Tibial nerve (tissue), 4 donors: ENCODE results near the gene CXCL8. TPM values are rescaled to one million over a fixed set of nuclear protein-coding genes. Genes with fewer than 3 reads are reported as not detected.

ENCODE experiments used
- DNase-seq, 2 donors: peaks; one replicate each; pipeline ENCODE4 v3.0.0-alpha.2; 2019; ENCODE audit warnings: low spot score in 2 of 2
- H3K27ac ChIP-seq, 4 donors: fragments of 200-600 bp; sonication (generic) in 3 of 4; one replicate each; pipeline ENCODE4 v1.5.1; 2017 to 2019; ENCODE audit warnings: mild to moderate bottlenecking in 1 of 4
- H3K27me3 ChIP-seq, 2 donors: fragments of 200-600 bp; sonication (generic) in 1 of 2; one replicate each; pipeline versions ENCODE4 v1.5.1 to v1.6.0; 2017 to 2019
- H3K36me3 ChIP-seq, 3 donors: fragments of 200-600 bp; sonication (generic); one replicate each; pipeline ENCODE4 v1.5.1; 2018 to 2019
- H3K4me1 ChIP-seq, 4 donors: fragments of 200-600 bp; sonication (generic) in 3 of 4; one replicate each; pipeline ENCODE4 v1.5.1; 2017 to 2019
- H3K4me3 ChIP-seq, 4 donors: fragments of 200-600 bp; sonication (generic) in 3 of 4; one replicate each; pipeline ENCODE4 v1.5.1; 2017 to 2019; ENCODE audit warnings: mild to moderate bottlenecking in 1 of 4, moderate library complexity in 1 of 4
- H3K9me3 ChIP-seq, 4 donors: fragments of 200-600 bp; sonication (generic) in 3 of 4; one replicate each; pipeline ENCODE4 v1.5.1; 2017 to 2019
- EP300 ChIP-seq, 2 donors: sonication (generic); formaldehyde crosslinking; IDR thresholded peaks; one replicate each; pipeline ENCODE4 v1.6.1; 2017; ENCODE audit warnings: antibody characterized with exemption in 2 of 2, mild to moderate bottlenecking in 1 of 2
- POLR2A ChIP-seq, 2 donors: fragments of 450-650 bp; IDR thresholded peaks; one replicate each; pipeline ENCODE4 v1.6.1; 2017; ENCODE audit warnings: antibody characterized with exemption in 2 of 2, mild to moderate bottlenecking in 2 of 2, moderate library complexity in 2 of 2
- WGBS, 2 donors: methylation state at CpG; one replicate each; pipeline ENCODE4 v1.1.5; 2018; 5-methylcytosine and 5-hydroxymethylcytosine counted together
- total RNA-seq, 4 donors: library from RNA; depleted of rRNA; stranded (reverse); fragments of >200 nt; gene quantifications; one replicate each; pipeline ENCODE4 v1.1.0, GENCODE V29; 2016
- TF ChIP-seq, protein P1 (sequence below), 5 experiments: fragments of 200-600 bp in 3 of 5; fragments of 450-650 bp in 2 of 5; sonication (generic) in 3 of 5; IDR thresholded peaks; one replicate each; pipeline ENCODE4 v1.5.1; 2016 to 2019; ENCODE audit warnings: antibody characterized with exemption in 5 of 5, mild to moderate bottlenecking in 3 of 5, moderate library complexity in 2 of 5

The CXCL8 gene
- total RNA-seq, 4 donors from 2014 or later, result 0.22 to 10.8 (median 1.3) TPM

DNA sequence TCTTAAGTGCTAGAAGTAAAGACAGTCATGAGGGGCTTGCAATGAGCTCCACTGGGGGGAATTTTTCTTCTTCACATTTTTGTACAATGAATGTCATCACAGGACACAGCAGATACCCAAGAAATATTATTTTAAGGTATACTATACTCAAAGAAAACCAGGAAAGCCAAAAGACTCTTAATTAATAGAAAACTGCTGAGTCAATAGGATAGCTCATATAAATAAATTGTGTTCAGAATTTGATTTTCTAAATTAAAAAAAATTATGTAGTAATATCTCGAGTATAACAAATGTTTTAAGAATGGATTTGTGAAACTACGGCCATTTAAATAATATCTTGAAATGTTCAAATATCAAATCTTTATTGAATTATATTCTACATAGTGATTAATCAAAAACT is 25.7 kb upstream of the CXCL8 start:
- H3K4me1 ChIP-seq, result no peaks in the 10 kb centered on the region
- WGBS, 2 donors, result 95% methylated on average over 2 of the region's 2 CpGs
- H3K9me3 ChIP-seq, result no peaks in the 10 kb centered on the region
- DNase-seq, result no peak
- H3K36me3 ChIP-seq, result no peaks in the 10 kb centered on the region
- TF ChIP-seq, protein P1, sequence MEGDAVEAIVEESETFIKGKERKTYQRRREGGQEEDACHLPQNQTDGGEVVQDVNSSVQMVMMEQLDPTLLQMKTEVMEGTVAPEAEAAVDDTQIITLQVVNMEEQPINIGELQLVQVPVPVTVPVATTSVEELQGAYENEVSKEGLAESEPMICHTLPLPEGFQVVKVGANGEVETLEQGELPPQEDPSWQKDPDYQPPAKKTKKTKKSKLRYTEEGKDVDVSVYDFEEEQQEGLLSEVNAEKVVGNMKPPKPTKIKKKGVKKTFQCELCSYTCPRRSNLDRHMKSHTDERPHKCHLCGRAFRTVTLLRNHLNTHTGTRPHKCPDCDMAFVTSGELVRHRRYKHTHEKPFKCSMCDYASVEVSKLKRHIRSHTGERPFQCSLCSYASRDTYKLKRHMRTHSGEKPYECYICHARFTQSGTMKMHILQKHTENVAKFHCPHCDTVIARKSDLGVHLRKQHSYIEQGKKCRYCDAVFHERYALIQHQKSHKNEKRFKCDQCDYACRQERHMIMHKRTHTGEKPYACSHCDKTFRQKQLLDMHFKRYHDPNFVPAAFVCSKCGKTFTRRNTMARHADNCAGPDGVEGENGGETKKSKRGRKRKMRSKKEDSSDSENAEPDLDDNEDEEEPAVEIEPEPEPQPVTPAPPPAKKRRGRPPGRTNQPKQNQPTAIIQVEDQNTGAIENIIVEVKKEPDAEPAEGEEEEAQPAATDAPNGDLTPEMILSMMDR (IDR thresholded peaks at IDR 0.05), result no peak
- TF ChIP-seq POLR2A (IDR thresholded peaks at IDR 0.05) (no peak), EP300 (IDR thresholded peaks at IDR 0.05) (no peak)
- H3K27ac ChIP-seq, result no peak overlapping the region
- no peaks in the 10 kb centered on the region for H3K27me3 ChIP-seq
- no peak overlapping the region for H3K4me3 ChIP-seq

DNA sequence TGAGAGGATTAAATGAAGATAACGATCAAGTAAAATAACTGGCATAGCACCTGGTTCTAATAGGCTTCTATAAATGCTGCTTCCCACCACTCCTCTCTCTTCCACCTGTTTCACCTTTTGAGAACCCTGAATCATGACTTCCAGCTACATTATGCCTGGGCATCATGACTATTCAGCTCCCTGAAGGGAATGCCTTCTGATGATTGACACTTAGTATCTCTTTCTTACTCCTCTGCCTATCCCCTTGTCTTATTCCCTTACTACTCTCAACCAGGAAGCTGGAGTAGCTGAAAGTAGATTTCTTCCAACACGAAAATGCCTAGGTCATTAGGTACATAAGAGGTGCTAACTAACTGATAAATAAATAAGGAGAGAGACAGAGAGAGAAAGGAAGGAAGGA is 24.7 kb upstream of the CXCL8 start:
- Histone ChIP-seq H3K9me3 (no peaks in the 10 kb centered on the region), H3K4me1 (no peaks in the 10 kb centered on the region), H3K4me3 (no peak overlapping the region), H3K36me3 (no peaks in the 10 kb centered on the region), H3K27me3 (no peaks in the 10 kb centered on the region), H3K27ac (no peak overlapping the region)
- TF ChIP-seq POLR2A (IDR thresholded peaks at IDR 0.05) (no peak), EP300 (IDR thresholded peaks at IDR 0.05) (no peak)
- TF ChIP-seq, protein P1 (IDR thresholded peaks at IDR 0.05), result no peak
- no peak for DNase-seq
- 66 to 80% methylated on average over 2 of the region's 2 CpGs for WGBS, 2 donors

DNA sequence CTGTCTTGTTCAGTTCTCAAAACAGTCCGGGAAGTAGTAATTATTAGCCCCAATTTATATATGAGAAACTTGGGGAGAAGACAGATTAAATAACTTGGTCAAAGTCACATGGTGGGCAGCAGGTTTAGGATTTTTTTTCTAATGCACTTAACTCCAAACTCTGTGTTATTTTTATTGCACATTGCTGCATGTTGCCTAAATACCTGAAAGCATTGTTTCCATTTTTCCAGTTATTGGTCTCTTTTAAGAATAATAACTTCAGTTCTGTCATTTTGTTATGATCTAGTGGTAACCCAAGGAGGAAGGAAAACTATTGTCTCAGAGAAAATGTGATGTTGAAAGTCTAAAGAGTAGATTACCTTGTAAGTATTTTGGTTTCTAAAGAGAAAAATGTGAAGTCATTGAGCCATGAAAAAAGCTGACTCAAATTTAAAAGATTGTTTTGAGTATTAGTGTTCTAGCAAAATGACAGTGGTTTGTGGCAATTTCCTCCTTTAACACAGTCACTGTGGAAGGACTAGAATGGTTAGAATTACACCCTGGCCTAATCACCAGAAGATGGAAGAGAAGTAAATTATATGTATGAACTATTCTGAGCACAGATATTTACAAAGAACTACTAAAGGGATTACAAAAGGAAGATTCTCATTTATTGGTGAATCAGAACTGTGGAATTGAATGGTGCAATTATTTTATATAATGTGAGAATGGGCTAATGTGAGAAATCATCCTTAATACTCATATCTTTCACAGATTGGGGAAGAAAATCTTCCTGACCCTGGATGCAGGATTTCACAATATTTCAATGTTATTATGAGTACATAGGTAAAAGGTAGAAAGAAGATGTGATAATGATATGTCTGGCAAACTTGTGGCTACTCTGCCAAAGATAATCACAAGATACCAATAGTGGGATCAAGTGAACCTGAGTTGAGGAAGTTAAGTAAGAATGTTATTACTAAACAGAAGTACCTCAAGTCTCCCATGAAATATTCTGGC is 21.7 kb upstream of the CXCL8 start:
- Histone ChIP-seq H3K4me3 (no peak overlapping the region), H3K27me3 (no peaks in the 10 kb centered on the region), H3K9me3 (no peaks in the 10 kb centered on the region), H3K4me1 (peaks cover 0 to 3% (median 0%) of the 10 kb centered on the region in 4 donors), H3K27ac (no peak overlapping the region), H3K36me3 (no peaks in the 10 kb centered on the region)
- DNase-seq, result no peak
- TF ChIP-seq EP300 (IDR thresholded peaks at IDR 0.05), result no peak
- TF ChIP-seq, protein P1 (IDR thresholded peaks at IDR 0.05), result no peak
- TF ChIP-seq POLR2A (IDR thresholded peaks at IDR 0.05), result no peak
- WGBS, 2 donors, result 91 to 96% methylated on average over 1 of the region's 1 CpG

DNA sequence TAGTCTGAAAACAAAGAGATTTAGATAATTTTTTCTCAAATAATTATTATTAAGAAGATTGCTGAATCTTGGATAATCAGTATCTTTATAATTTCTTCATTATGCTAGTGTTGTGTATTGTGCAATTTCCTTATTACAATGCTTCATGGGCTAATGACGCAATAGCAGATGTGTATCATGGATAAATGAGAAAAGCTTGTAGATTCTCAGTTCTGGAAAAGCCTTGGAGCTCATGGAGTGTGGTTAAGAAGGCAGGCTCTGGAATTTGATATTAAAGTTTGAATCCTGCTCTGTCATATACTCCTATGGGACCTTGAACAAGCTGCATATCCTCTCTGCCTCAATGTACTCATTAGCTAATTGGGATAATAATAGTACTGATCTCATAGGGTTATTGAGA is 18.9 kb upstream of the CXCL8 start:
- TF ChIP-seq EP300 (IDR thresholded peaks at IDR 0.05), result peak in 1 of 2 donors; percentile 72
- TF ChIP-seq, protein P1 (IDR thresholded peaks at IDR 0.05), result no peak
- no peak for TF ChIP-seq POLR2A (IDR thresholded peaks at IDR 0.05)
- Histone ChIP-seq H3K27ac (no peak overlapping the region), H3K36me3 (no peaks in the 10 kb centered on the region), H3K27me3 (no peaks in the 10 kb centered on the region), H3K4me3 (no peak overlapping the region), H3K4me1 (peaks cover 0 to 3% (median 0%) of the 10 kb centered on the region in 4 donors), H3K9me3 (no peaks in the 10 kb centered on the region)
- 84 to 85% methylated on average over 1 of the region's 1 CpG for WGBS, 2 donors
- peak in 1 of 2 donors; percentile 52 for DNase-seq

DNA sequence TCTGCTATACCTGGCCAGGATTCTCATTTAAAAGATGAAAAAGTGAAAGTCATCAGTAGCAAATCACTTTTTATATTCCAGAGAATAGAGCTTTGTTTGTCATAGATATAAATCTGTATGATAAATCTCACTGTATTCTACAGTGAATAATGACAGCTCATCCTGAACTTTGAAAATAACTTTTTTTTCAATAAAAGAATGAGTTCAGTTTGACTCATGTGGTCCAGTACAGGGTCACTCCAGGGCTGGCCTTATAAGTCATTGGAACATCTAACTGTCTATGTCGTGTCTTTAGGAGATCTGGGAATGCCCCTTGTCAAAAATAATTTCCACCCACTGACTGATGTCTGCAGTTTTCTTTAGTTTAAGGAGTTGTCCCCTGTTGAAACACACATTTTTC is 18.5 kb upstream of the CXCL8 start:
- H3K36me3 ChIP-seq, result no peaks in the 10 kb centered on the region
- no peak for DNase-seq
- 35 to 41% methylated on average over 1 of the region's 1 CpG for WGBS, 2 donors
- H3K4me1 ChIP-seq, result peaks cover 0 to 3% (median 0%) of the 10 kb centered on the region in 4 donors
- no peak for TF ChIP-seq POLR2A (IDR thresholded peaks at IDR 0.05)
- no peak for TF ChIP-seq EP300 (IDR thresholded peaks at IDR 0.05)
- TF ChIP-seq, protein P1 (IDR thresholded peaks at IDR 0.05), result no peak
- H3K27me3 ChIP-seq, result no peaks in the 10 kb centered on the region
- no peak overlapping the region for H3K27ac ChIP-seq
- H3K9me3 ChIP-seq, result no peaks in the 10 kb centered on the region
- H3K4me3 ChIP-seq, result no peak overlapping the region
